Neural cell (in vitro differentiated cells): ENCODE results near the gene GGCT. TPM values are rescaled to one million over a fixed set of nuclear protein-coding genes. Genes with fewer than 3 reads are reported as not detected.

Source experiments
- H2AFZ ChIP-seq: fragments of 200-600, 300-800 bp; sonication (generic), shearing (Covaris generic); 2 replicates; pipeline ENCODE4 v1.6.0; 2014; ENCODE audit warnings: low read depth, mild to moderate bottlenecking, antibody characterized with exemption, low read length, moderate library complexity
- H3F3A ChIP-seq: fragments of 200-600 bp; shearing (Covaris generic); 2 replicates; pipeline ENCODE4 v1.6.1; 2016; ENCODE audit warnings: mild to moderate bottlenecking, moderate library complexity, mixed read lengths, antibody characterized with exemption, low read length; ENCODE audit not compliant: insufficient read depth, poor library complexity, severe bottlenecking
- H3K27ac ChIP-seq: fragments of 200-600, 300-800 bp; sonication (generic), shearing (Covaris generic); 2 replicates; pipeline ENCODE4 v1.5.1; 2014; ENCODE audit warnings: mild to moderate bottlenecking, low read length, moderate library complexity
- H3K27me3 ChIP-seq: fragments of 300-800, 200-600 bp; sonication (generic), shearing (Covaris generic); 2 replicates; pipeline ENCODE4 v1.6.0; 2014; ENCODE audit warnings: mild to moderate bottlenecking, low read depth, low read length, moderate library complexity; ENCODE audit not compliant: insufficient read depth
- H3K36me3 ChIP-seq: fragments of 300-800, 200-600 bp; sonication (generic), shearing (Covaris generic); 2 replicates; pipeline ENCODE4 v1.5.1; 2014; ENCODE audit warnings: mild to moderate bottlenecking, antibody characterized with exemption, low read length, moderate library complexity; ENCODE audit not compliant: insufficient read depth
- H3K4me2 ChIP-seq: fragments of 300-800, 200-600 bp; sonication (generic), shearing (Covaris generic); 2 replicates; pipeline ENCODE4 v1.6.0; 2014; ENCODE audit warnings: mild to moderate bottlenecking, low read length
- H3K4me3 ChIP-seq: fragments of 300-800, 200-600 bp; sonication (generic), shearing (Covaris generic); 2 replicates; pipeline ENCODE4 v1.5.1; 2014; ENCODE audit warnings: mild to moderate bottlenecking, low read length, moderate library complexity
- H3K79me2 ChIP-seq: fragments of 200-600 bp; shearing (Covaris generic); replicated peaks from 2 replicates; pipeline ENCODE4 v1.6.0; 2014; ENCODE audit warnings: mild to moderate bottlenecking, low read length, moderate library complexity; ENCODE audit not compliant: insufficient read depth
- H3K9ac ChIP-seq: fragments of 300-800, 200-600 bp; sonication (generic), shearing (Covaris generic); 2 replicates; pipeline ENCODE4 v1.6.1; 2016; ENCODE audit warnings: mild to moderate bottlenecking, low read length, mixed read lengths
- H3K9me2 ChIP-seq: fragments of 200-600 bp; shearing (Covaris generic); 2 replicates; pipeline ENCODE4 v1.6.1; 2016; ENCODE audit warnings: mild to moderate bottlenecking, low read length, mixed read lengths; ENCODE audit not compliant: insufficient read depth
- H3K9me3 ChIP-seq: fragments of 200-600, 300-800 bp; sonication (generic), shearing (Covaris generic); 2 replicates; pipeline ENCODE4 v1.6.1; 2016; ENCODE audit warnings: mild to moderate bottlenecking, mixed run types, low read length, moderate library complexity, mixed read lengths
- H4K20me1 ChIP-seq: fragments of 200-600 bp; shearing (Covaris generic); 2 replicates; pipeline ENCODE4 v1.6.1; 2016; ENCODE audit warnings: mild to moderate bottlenecking, mixed run types; ENCODE audit not compliant: insufficient read depth
- CTCF ChIP-seq: fragments of 450-650 bp; IDR thresholded peaks from 2 replicates; pipeline ENCODE4 v1.5.1; 2014; ENCODE audit warnings: antibody characterized with exemption, mild to moderate bottlenecking, moderate library complexity; ENCODE audit not compliant: poor library complexity, severe bottlenecking
- EP300 ChIP-seq: fragments of 450-650 bp; conservative IDR thresholded peaks from 2 replicates; pipeline ENCODE4 v1.6.1; 2014; ENCODE audit warnings: antibody characterized with exemption, mild to moderate bottlenecking, moderate library complexity; ENCODE audit not compliant: poor library complexity, severe bottlenecking
- EZH2 ChIP-seq: fragments of 200-600, 300-800 bp; shearing (Covaris generic), sonication (generic); IDR thresholded peaks from 2 replicates; pipeline ENCODE4 v1.6.1; 2014; ENCODE audit warnings: antibody characterized with exemption, low read length, borderline replicate concordance, mild to moderate bottlenecking; ENCODE audit not compliant: insufficient read depth, poor library complexity, severe bottlenecking
- MXI1 ChIP-seq: fragments of 450-650 bp; conservative IDR thresholded peaks from 2 replicates; pipeline ENCODE4 v1.6.1; 2014; ENCODE audit warnings: antibody characterized with exemption, mild to moderate bottlenecking; ENCODE audit not compliant: poor library complexity, severe bottlenecking
- POLR2AphosphoS5 ChIP-seq: IDR thresholded peaks from 2 replicates; pipeline ENCODE4 v1.6.1; 2012
- RAD21 ChIP-seq: fragments of 450-650 bp; conservative IDR thresholded peaks from 2 replicates; pipeline ENCODE4 v1.6.1; 2014; ENCODE audit warnings: antibody characterized with exemption, mild to moderate bottlenecking, moderate library complexity
- REST ChIP-seq: IDR thresholded peaks from 2 replicates; pipeline ENCODE4 v1.6.1; 2012; ENCODE audit warnings: borderline replicate concordance
- SMC3 ChIP-seq: fragments of 450-650 bp; conservative IDR thresholded peaks from 2 replicates; pipeline ENCODE4 v1.6.1; 2014; ENCODE audit warnings: antibody characterized with exemption, mild to moderate bottlenecking, moderate library complexity; ENCODE audit not compliant: poor library complexity
- TAF1 ChIP-seq: IDR thresholded peaks from 2 replicates; pipeline ENCODE4 v1.6.1; 2012; ENCODE audit warnings: low read depth
- polyA plus RNA-seq: library from polyadenylated mRNA; depleted of rRNA; stranded (reverse); fragments of >200 nt; gene quantifications from 2 replicates; pipeline ENCODE4 v1.2.3, GENCODE V29; 2014

The GGCT gene
- polyA plus RNA-seq, 1 donor from 2014 or later = 39.8 TPM

GRCh38 chr7:30448461-30449189 is 56.0 kb downstream of the GGCT start:
- no peaks in the 10 kb centered on the region for H3K79me2 ChIP-seq
- no peaks in the 10 kb centered on the region for H3K36me3 ChIP-seq
- H2AFZ ChIP-seq = no peak overlapping the region
- H3K9me2 ChIP-seq = no peaks in the 10 kb centered on the region
- no peak overlapping the region for H3K4me3 ChIP-seq
- H4K20me1 ChIP-seq = no peaks in the 10 kb centered on the region
- H3K4me2 ChIP-seq = no peak overlapping the region
- H3K9me3 ChIP-seq = no peaks in the 10 kb centered on the region
- no peaks in the 10 kb centered on the region for H3K27me3 ChIP-seq
- H3K9ac ChIP-seq = no peak overlapping the region
- TF ChIP-seq MXI1 = no peak
- H3K27ac ChIP-seq = no peak overlapping the region
- H3F3A ChIP-seq = no peaks in the 10 kb centered on the region

- TF ChIP-seq EZH2 = no peak
- no peak for TF ChIP-seq RAD21
- TF ChIP-seq POLR2AphosphoS5 = no peak
- TF ChIP-seq CTCF = no peak
- no peak for TF ChIP-seq REST
- no peak for TF ChIP-seq SMC3
- TF ChIP-seq EP300 = no peak
- TF ChIP-seq MXI1 = no peak
- TF ChIP-seq TAF1 = no peak
- no peaks in the 10 kb centered on the region for H4K20me1 ChIP-seq
- H3K36me3 ChIP-seq = no peaks in the 10 kb centered on the region
- no peak overlapping the region for H2AFZ ChIP-seq
- no peaks in the 10 kb centered on the region for H3K79me2 ChIP-seq
- H3K27ac ChIP-seq = no peak overlapping the region
- no peaks in the 10 kb centered on the region for H3K27me3 ChIP-seq
- H3F3A ChIP-seq = no peaks in the 10 kb centered on the region
- H3K9ac ChIP-seq = no peak overlapping the region
- H3K9me3 ChIP-seq = no peaks in the 10 kb centered on the region
- H3K4me2 ChIP-seq = no peak overlapping the region
- no peak overlapping the region for H3K4me3 ChIP-seq
- H3K9me2 ChIP-seq = no peaks in the 10 kb centered on the region
These were observed 57.2 kb downstream of the GGCT start for GRCh38 chr7:30447466-30447865.

Other genes with a start within 250 kb of the GGCT start
- 9.5 and 12.2 TPM in 2 replicates for gene ZNRF2, start 220.2 kb downstream of the GGCT start, polyA plus RNA-seq
- gene NOD1, start 26.0 kb downstream of the GGCT start, polyA plus RNA-seq = 0.43 and 1.9 TPM in 2 replicates
- 90.8 and 99.1 TPM in 2 replicates for gene GARS1, start 90.0 kb upstream of the GGCT start, polyA plus RNA-seq
- 0.15 and 0.42 TPM in 2 replicates for gene CRHR2, start 177.6 kb upstream of the GGCT start, polyA plus RNA-seq
- 0.66 TPM in 1 of 2 replicates, not detected in the other for gene INMT, start 247.3 kb upstream of the GGCT start, polyA plus RNA-seq